Myocyte (in vitro differentiated cells): ENCODE measurements around the gene TBC1D14. TPM values are rescaled to one million over a fixed set of nuclear protein-coding genes. Genes with fewer than 3 reads are reported as not detected.

Experiments
- DNase-seq: peaks from one replicate; pipeline ENCODE4 v3.0.0-alpha.2; 2012; ENCODE audit warnings: low read depth
- total RNA-seq: library from RNA; depleted of rRNA; stranded (reverse); fragments of >200 nt; gene quantifications from 2 replicates; pipeline ENCODE4 v1.2.3, GENCODE V29; 2014

Gene TBC1D14
- total RNA-seq, 1 donor from 2014 or later: 48.6 TPM

- DNase-seq: no peak
Observed at GRCh38 chr4:6946497-6946896, 36.9 kb downstream of the TBC1D14 start.

GRCh38 chr4:6948134-6948460 lies 38.5 kb downstream of the TBC1D14 start:
- DNase-seq: no peak

- no peak for DNase-seq
Observed at GRCh38 chr4:6951880-6952381, 42.3 kb downstream of the TBC1D14 start.

DNA sequence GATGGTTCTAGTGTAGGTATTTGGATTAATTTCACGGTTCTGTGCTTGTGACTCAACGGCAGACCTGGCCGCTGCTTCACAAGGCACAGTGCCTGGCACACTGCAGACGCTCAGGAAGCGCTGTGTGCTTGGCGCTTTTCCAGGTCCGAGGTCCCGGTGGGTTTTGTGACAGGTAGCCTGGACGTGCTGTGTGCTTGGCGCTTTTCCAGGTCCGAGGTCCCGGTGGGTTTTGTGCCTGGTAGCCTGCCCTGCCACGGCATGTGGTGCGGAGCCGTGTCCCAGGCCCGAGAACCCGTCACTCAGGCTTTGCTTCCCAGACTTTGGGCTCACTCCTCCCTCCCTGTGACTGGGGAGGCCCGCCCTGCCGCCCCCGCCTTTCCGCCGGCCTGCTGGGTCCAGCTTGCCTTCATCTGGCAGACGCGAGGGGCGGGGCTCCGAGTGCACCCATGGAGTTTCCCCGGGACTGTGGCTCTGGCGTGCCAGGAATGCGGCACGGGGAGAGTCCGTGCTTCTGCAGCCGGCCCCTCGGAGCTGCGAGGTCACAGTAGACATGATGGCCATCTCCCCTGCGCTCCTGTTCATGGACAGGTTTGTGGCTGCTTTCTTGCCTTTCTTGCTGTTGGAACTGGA lies 44.2 kb downstream of the TBC1D14 start:
- no peak for DNase-seq

DNA sequence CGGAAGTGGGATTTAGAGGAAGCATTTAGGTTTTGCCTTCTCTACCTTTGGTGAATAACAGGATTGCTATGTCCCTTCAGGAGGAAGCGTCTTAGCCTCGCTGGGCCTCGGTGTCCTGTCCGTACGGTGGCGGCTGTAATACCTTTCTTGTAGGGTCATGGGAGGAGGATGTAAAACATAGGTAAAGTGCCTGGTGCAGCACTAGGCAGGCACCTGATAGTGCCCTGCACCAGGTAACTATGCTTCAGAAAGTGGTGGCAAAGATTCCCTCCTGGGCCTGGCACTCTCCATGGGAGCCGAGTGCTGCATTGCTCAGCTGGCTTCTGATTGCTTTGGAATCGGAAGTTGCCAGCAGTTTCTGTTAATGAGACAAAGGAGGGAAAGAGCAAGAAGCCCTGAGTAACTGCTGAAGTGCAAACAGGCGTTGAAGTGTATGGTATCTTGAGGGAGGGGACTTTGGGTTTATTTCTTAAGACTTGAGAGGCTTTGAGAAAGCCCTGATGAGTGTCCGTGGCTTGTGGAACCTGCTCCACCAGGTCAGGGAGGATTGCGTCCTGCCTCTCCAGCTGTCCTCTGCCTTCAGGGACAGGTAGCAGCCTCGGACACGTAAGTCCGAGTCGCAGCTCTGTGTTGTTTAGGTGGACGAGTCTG lies 45.8 kb downstream of the TBC1D14 start:
- DNase-seq: no peak

DNA sequence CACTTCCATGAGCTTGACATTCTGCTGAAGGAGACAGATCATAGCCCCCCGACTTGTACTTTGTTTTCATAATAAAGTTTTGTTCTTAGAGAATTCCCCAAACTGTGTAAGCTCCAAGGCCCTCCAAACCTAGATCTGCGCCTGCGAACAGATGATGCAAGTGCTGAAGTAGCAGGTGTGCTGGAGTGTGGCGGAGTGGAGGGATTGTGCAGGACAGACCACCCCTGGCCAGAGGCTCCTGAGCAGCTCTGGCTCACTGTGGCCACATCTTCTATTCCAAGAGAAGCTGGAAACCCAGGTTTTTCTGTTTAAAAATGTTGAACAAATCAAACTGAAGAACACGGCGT lies 46.4 kb downstream of the TBC1D14 start:
- DNase-seq: no peak

- DNase-seq: no peak
Observed at GRCh38 chr4:6956434-6957147, 47.0 kb downstream of the TBC1D14 start.

DNA sequence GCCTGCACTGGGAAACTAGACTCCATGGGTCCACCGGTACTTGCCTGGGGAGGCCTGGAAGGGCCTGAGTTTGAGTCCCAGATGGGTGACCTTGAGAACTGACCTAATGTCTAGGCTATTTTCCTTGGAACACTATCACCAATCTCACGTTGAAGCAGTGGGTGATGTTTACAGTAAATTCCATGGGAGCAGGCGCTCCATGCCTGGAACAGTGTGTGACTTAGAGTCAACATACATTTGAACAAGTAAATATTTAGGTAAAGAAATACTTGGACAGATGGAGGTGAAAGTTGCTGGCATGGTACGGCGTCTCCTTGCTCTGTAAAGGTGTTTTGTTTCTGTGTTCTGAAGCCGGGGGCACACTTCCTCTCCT lies 47.5 kb downstream of the TBC1D14 start:
- no peak for DNase-seq

DNA sequence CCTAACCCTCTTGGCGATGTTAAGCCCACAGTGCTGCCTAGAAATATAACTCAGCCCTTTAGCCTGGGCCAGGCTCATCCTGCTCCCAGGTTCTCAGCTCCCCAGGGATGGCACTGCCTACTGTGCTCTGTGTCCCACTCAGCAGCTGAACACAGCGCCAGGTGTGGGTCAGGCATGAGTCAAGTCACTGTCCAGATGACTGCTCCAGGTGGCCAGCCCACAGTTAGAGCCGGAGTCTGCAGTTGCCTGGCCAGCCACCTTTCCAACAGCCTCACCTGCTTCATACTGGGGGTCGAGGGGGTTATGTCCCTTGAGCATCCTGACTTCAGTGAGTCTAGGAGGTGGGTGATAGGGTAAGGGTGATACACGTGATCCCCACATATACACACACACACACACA lies 48.4 kb downstream of the TBC1D14 start:
- DNase-seq: no peak

GRCh38 chr4:6959261-6959660 lies 49.6 kb downstream of the TBC1D14 start:
- DNase-seq: no peak

- DNase-seq: no peak
Observed at GRCh38 chr4:6960154-6960553, 50.5 kb downstream of the TBC1D14 start.

- DNase-seq: no peak
Observed at GRCh38 chr4:6960628-6961412, 51.2 kb downstream of the TBC1D14 start.

DNA sequence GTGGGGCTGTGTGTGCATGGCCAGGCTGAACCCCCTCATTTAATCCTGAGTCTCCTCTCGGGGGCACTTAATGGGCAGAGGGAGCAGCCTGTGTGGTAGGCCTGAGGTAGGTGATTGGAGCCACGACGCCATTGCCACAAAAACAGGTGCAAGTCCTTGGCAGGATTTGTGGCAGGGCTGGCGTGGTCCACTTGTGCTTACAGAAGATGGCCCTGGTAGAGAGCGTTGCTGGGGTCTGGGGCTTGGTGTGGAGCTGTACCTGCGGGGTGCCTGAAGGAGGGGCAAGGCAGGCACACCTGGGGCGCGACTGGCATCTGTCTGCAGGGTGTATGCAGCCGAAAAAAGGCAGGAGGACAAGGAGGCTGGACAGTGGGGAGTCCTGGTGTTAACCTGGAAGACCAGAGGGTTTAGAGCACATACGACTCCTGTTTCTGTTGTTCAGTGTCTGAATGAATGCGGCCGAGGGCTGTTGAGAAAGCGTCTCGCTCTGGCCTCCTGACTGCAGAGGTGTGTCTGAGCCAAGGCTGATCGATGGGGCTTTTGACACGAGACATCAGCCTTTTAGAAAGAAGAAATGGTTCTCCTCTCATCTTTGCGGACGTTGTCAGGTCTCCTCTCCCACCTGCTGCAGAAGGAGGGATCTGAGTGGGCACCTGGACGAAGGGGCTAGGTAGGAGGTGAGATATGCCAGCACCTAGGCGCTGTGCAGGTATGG lies 52.0 kb downstream of the TBC1D14 start:
- peak; percentile 41 for DNase-seq

DNA sequence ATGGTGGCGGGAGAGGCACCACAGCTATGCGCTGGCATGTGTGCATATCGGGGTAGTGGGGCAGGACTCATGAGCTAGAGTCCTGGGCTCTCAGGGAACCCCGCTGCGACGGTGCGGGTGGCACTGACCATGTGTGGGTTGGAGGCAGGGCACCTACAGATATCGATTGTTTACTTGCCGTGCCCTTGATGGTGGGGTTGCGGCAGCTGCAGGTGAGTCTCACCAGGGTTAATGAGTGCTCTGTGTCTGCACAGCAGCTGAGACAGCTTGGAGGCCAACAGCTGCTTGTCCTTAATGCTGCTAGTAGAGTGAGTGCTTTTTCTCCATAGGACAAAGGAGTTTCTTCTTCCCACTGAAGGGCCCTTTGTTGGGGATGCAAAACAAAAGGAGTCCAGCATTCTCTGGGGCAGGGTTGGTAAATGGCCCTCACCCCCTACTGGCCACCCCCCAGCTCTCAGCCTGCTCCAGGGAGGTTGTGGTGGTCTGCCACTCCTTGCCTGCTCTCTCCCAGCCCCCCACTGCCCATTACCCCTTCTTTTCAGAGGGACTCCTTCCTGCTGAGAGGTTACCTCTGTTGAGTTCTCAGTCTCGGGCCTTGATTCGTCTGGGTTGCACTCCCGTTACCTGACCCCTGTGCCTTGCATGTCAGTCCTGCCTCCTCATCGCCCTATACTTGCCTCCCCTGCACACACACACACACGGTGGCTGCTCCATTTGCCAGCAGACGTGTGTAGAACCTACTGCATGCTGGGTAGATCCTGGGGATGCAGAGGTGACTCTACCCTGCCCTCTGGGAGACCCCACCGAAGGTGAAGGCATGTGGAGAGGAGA lies 52.8 kb downstream of the TBC1D14 start:
- DNase-seq: peak; percentile 62

DNA sequence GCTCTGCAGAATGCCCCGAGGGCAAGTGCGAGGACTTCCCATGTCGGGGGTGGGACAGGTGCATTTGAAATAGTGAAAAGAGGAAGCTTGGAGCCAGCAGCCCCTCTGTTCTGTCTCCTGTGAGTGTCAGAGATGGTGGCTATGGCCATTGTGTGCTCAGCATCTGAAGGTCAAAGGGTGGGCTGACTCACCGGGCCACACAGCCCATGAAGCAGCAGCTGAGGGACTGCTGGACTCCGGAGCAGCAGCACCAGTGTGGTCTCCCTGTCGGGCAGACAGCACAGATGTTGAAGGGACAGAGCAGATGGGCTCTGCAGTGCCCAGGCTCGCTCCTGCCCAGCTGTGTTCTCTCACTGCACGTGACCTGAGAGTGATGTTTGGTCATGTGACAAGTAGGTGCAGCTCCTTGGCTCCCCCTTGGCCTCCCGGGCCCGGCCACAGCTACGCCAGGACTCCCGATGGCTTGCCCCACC lies 53.5 kb downstream of the TBC1D14 start:
- peak; percentile 91 for DNase-seq

DNA sequence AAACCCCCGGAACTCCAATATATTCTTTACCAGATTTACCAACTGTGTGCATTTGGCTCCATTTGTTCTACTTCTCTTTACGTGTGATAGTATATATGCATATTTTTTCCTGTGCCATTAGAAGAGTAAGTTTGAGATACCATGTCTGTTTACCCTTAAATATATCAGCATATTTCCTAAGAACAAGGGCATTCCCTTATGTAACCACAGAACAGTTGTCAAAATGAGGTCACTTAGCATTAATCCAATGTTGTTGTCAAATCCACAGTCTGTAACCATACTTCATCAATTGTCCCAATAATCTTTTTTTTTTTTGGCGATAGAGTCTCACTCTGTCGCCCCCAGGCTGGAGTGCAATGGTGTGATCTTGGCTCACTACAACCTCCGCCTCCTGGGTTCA lies 55.2 kb downstream of the TBC1D14 start:
- peak; percentile 41 for DNase-seq

DNA sequence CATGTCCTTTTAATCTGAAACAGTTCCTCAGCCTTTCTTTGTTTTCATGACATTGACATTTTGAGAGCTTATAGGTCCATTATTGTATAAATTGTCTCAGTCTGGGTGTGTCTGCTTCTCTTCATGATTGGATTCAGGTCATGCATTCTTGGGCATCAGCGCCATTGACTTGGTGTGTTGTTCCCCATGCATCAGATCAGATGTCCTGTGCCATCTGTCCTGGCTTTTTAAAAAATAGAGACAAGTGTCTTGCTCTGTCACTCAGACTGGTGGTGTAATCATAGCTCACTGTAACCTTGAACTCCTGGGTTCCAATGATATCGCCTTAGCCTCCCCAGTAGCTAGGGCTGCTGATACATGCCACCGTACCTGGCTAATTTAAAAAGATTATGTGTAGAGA lies 55.7 kb downstream of the TBC1D14 start:
- peak; percentile 85 for DNase-seq

GRCh38 chr4:6967846-6968340 lies 58.3 kb downstream of the TBC1D14 start:
- DNase-seq: no peak

DNA sequence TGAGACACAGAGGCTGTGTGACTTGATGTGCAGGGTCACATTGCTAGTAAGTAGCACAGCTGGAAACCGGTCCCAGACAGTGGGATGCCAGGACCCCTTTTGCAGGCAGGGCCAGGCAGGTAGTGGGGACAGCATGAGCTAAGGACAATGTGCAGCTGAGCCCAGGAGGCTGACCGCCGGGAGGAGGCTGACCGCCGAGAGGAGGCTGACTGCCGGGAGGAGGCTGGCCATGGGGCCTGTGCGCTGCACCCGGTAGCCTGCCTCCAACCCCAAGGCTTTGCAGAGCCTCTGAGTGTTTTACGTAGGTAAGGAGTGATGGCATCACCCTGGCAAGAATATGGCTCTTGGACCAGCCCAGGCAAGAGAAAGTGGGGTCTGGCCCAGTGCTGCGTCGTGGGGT lies 58.9 kb downstream of the TBC1D14 start:
- no peak for DNase-seq
